GM21576 (cell line): Measurements from ENCODE around the gene EYS.
"Not testable (repeated sequence)": the region's sequence is repeated elsewhere in the genome, so short reads cannot be mapped to it uniquely, and the experiment has no call there.

ENCODE experiments used
- ATAC-seq: cut with Tn5 transposase; IDR thresholded peaks from one replicate; pipeline ENCODE4 v1.9.1; 2021; ENCODE audit warnings: mild to moderate bottlenecking, moderate library complexity; ENCODE audit not compliant: unreplicated experiment

The EYS gene

GRCh38 chr6:63887804-63888203 is 1819.2 kb downstream of the EYS start:
- not testable (repeated sequence) for ATAC-seq

GRCh38 chr6:63887002-63887751 is 1819.8 kb downstream of the EYS start:
- no peak for ATAC-seq

GRCh38 chr6:63886341-63886740 is 1820.7 kb downstream of the EYS start:
- no peak for ATAC-seq

- no peak for ATAC-seq
Measured at GRCh38 chr6:63883597-63883996, 1823.4 kb downstream of the EYS start.

- no peak for ATAC-seq
Measured at GRCh38 chr6:63882208-63882607, 1824.8 kb downstream of the EYS start.

- ATAC-seq, result no peak
Measured at GRCh38 chr6:63881791-63882190, 1825.2 kb downstream of the EYS start.

- ATAC-seq, result no peak
Measured at GRCh38 chr6:63872233-63872632, 1834.8 kb downstream of the EYS start.

- ATAC-seq, result no peak
Measured at GRCh38 chr6:63868351-63868750, 1838.7 kb downstream of the EYS start.

- ATAC-seq, result no peak
Measured at GRCh38 chr6:63864671-63865318, 1842.2 kb downstream of the EYS start.

- no peak for ATAC-seq
Measured at GRCh38 chr6:63864061-63864460, 1843.0 kb downstream of the EYS start.

GRCh38 chr6:63862486-63863198 is 1844.4 kb downstream of the EYS start:
- ATAC-seq, result no peak

GRCh38 chr6:63859528-63859927 is 1847.5 kb downstream of the EYS start:
- no peak for ATAC-seq

- no peak for ATAC-seq
Measured at GRCh38 chr6:63858691-63859090, 1848.3 kb downstream of the EYS start.

GRCh38 chr6:63856271-63856670 is 1850.8 kb downstream of the EYS start:
- no peak for ATAC-seq

GRCh38 chr6:63844287-63844686 is 1862.7 kb downstream of the EYS start:
- no peak for ATAC-seq

- ATAC-seq, result no peak
Measured at GRCh38 chr6:63839485-63839884, 1867.5 kb downstream of the EYS start.

- not testable (repeated sequence) for ATAC-seq
Measured at GRCh38 chr6:63828678-63829077, 1878.3 kb downstream of the EYS start.

- ATAC-seq, result no peak
Measured at GRCh38 chr6:63824722-63825121, 1882.3 kb downstream of the EYS start.

GRCh38 chr6:63821442-63821841 is 1885.6 kb downstream of the EYS start:
- ATAC-seq, result no peak

- ATAC-seq, result no peak
Measured at GRCh38 chr6:63819831-63820230, 1887.2 kb downstream of the EYS start.

- ATAC-seq, result no peak
Measured at GRCh38 chr6:63817492-63818050, 1889.5 kb downstream of the EYS start.
